Measurements from ENCODE around the gene SLC22A12. TPM values are rescaled to one million over a fixed set of nuclear protein-coding genes. Genes with fewer than 3 reads are reported as not detected.
A peak's percentile ranks its signal among the peaks of the same experiment; 100 is the strongest.

SLC22A12 gene
- total and polyA plus RNA-seq, 4 donors: not detected

DNA sequence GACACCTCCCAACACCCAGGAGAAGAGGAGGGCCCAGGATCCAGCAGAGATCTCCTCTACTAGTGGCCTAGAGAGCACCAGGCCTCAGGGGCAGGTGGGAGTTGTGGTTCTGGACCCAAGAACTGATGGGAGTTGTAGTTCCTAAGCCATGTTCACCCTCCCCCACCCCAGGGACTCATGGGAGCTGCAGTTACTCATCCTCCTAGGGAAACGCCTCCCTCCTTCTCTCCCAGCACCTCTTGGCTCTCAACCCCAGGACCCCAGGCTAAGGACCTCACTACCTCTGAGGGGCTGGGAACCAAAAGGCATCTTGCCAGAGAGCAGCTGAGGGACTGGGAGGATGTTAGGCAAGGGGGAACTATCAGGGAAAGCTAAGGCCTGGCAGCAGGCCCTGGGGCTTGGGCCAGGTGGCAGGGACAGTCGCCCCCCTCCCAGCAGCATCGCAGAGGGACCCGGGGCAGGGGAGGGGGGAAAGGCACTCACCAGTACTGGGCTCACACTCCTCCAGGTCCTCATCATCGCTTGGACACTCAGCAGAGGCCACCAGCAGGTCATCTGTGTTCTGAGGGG is 28.9 kb downstream of the SLC22A12 start:
- Histone ChIP-seq H3K36me3 (ENCODE audit: control insufficient read depth, insufficient read depth, low read length) (peaks cover 91% of the 10 kb centered on the region), H3K27ac (ENCODE audit: low read depth, low read length) (peak overlapping the region; percentile 89), H3K4me3 (ENCODE audit: low read depth, low read length) (no peak overlapping the region), H3K9me3 (ENCODE audit: control insufficient read depth, insufficient read depth, low read length) (no peaks in the 10 kb centered on the region), H3K27me3 (ENCODE audit: control insufficient read depth, insufficient read depth, low read length) (no peaks in the 10 kb centered on the region), H3K4me1 (ENCODE audit: control insufficient read depth, insufficient read depth, low read length) (peaks cover 50% of the 10 kb centered on the region)
- DNase-seq (ENCODE audit: low read depth in 4 of 6, low spot score in 6 of 6): peak in 2 of 6 donors; percentile 54 to 80
- WGBS (ENCODE audit: insufficient coverage): 10% methylated on average over 2 of the region's 5 CpGs

DNA sequence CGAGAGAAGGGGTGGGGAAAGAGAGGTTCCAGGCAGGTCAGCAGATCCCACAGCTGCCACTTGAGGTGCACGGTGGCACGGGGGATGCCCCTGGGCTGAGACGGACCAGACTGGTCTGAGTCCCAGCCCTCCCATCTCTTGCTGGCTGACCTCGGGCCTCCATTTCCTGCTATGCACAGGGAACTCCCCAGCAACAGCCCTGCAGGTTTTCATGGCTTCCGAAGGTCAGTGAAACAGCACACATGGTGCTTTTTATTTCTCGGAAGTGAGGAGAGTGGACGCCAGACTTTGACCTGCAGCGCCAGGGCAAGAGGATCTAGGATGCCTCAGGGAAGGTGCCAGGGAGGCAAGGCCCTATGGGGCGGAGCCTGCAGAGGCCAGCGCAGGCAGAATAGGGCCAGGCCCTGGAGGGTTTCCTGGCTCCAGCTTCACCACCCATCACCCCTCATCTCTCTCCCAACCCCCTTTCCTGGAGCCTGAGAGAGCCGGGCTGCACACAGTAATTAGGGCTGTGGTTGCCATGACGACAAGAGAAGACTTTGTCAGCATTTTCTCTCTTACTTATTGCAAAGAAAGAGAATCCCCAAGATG is 29.5 kb downstream of the SLC22A12 start:
- peak overlapping the region; percentile 89 for H3K27ac ChIP-seq (ENCODE audit: low read depth, low read length)
- H3K4me3 ChIP-seq (ENCODE audit: low read depth, low read length): no peak overlapping the region
- WGBS (ENCODE audit: insufficient coverage): 26% methylated on average over 10 of the region's 13 CpGs
- H3K4me1 ChIP-seq (ENCODE audit: control insufficient read depth, insufficient read depth, low read length): peaks cover 50% of the 10 kb centered on the region
- peak in 4 of 6 donors; percentile 69 to 96 (median 85) for DNase-seq (ENCODE audit: low read depth in 4 of 6, low spot score in 6 of 6)
- no peaks in the 10 kb centered on the region for H3K9me3 ChIP-seq (ENCODE audit: control insufficient read depth, insufficient read depth, low read length)
- no peaks in the 10 kb centered on the region for H3K27me3 ChIP-seq (ENCODE audit: control insufficient read depth, insufficient read depth, low read length)
- peaks cover 91% of the 10 kb centered on the region for H3K36me3 ChIP-seq (ENCODE audit: control insufficient read depth, insufficient read depth, low read length)

DNA sequence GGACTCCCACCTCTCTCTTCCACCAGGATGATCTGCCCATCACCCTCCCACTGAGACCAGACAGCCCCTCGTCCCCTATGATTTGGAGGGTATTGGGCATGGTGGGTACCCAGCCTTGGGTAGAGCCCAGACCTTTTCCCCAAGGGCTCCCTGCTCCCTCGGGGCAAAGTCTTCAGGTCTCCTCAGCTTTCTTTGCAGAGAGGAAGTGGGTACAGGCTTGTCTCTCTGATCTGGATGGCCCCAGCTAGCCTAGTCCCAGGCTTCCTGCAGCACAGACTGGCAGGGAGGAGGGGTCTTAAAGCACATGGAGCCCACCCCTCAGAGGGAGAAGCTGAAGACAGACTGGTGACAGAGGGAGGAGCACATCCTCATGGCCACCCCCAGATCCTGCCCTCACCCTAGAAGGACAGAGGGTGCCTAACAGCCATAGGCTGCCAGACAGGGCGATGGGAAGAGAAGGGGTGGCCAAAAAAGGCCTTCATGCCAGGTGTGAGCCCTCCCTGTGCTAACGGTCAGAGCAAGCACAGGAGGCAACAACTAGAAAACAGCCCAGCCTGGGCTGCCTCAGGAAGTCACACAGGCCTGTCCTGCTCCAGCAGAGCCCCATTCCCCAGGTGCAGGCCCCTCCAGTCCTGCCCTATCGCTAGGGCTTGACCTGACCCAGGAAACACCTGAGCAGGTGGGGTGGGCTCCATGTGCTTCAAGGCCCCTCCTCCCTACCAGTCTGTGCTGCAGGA is 30.4 kb downstream of the SLC22A12 start:
- no peak for DNase-seq (ENCODE audit: low read depth in 4 of 6, low spot score in 6 of 6)
- Histone ChIP-seq H3K9me3 (ENCODE audit: control insufficient read depth, insufficient read depth, low read length) (no peaks in the 10 kb centered on the region), H3K36me3 (ENCODE audit: control insufficient read depth, insufficient read depth, low read length) (peaks cover 95% of the 10 kb centered on the region), H3K4me3 (ENCODE audit: low read depth, low read length) (no peak overlapping the region), H3K27me3 (ENCODE audit: control insufficient read depth, insufficient read depth, low read length) (no peaks in the 10 kb centered on the region), H3K27ac (ENCODE audit: low read depth, low read length) (peak overlapping the region; percentile 89), H3K4me1 (ENCODE audit: control insufficient read depth, insufficient read depth, low read length) (peaks cover 50% of the 10 kb centered on the region)
- 72% methylated on average over 4 of the region's 5 CpGs for WGBS (ENCODE audit: insufficient coverage)

DNA sequence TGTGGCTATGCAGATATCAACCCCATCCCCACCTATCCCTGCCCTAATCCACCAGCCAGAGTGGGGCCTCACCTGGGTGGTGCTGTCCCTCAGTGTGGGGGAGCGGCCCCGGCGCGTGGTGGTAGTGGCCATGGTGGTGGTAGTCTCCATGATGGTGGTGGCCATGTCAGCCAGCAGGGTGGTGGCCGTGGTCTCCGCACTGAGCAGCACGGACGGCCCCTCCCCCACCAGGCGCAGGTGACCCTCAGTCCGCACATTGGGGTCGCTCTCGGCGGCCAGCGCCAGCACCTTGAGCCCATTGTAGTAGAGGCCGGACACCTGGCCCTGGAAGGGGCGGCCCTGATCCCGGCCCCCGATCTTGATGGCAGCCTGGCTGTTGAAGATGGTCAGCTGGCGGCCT is 31.7 kb downstream of the SLC22A12 start:
- 98% methylated on average over 14 of the region's 19 CpGs for WGBS (ENCODE audit: insufficient coverage)
- H3K27ac ChIP-seq (ENCODE audit: low read depth, low read length): no peak overlapping the region
- H3K9me3 ChIP-seq (ENCODE audit: control insufficient read depth, insufficient read depth, low read length): no peaks in the 10 kb centered on the region
- no peak overlapping the region for H3K4me3 ChIP-seq (ENCODE audit: low read depth, low read length)
- H3K4me1 ChIP-seq (ENCODE audit: control insufficient read depth, insufficient read depth, low read length): peaks cover 48% of the 10 kb centered on the region
- DNase-seq (ENCODE audit: low read depth in 4 of 6, low spot score in 6 of 6): no peak
- peaks cover 95% of the 10 kb centered on the region for H3K36me3 ChIP-seq (ENCODE audit: control insufficient read depth, insufficient read depth, low read length)
- no peaks in the 10 kb centered on the region for H3K27me3 ChIP-seq (ENCODE audit: control insufficient read depth, insufficient read depth, low read length)

DNA sequence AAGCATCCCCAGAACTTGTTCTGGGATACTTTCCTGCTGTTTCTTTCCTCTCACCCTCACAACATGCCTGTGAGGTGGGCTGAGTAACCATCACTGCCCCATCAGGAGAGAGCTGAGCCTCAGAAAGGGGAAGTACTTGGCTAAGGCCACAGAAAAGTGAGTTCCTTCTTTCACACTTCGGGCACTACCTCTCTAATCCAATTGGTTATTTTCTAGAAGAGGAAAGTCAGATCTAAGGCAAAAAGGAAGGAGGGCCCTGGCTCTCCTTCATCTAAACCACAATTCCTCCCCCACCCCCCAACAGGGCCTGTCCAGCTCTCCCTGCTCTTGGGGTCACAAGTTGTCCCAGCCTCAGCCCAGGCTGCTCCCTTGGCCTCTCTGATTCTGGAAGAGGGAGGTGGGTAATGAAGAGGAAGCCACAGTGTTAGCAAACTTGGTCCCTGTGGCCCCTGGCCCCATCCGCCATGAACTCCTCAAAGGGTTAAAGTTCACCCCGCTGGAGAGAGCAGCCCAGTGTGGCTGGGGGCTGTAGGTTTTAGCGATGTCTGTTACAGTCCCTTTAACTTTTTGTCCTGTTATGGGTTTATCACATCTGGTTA is 34.0 kb downstream of the SLC22A12 start:
- no peaks in the 10 kb centered on the region for H3K27me3 ChIP-seq (ENCODE audit: control insufficient read depth, insufficient read depth, low read length)
- H3K27ac ChIP-seq (ENCODE audit: low read depth, low read length): no peak overlapping the region
- H3K9me3 ChIP-seq (ENCODE audit: control insufficient read depth, insufficient read depth, low read length): no peaks in the 10 kb centered on the region
- peaks cover 94% of the 10 kb centered on the region for H3K36me3 ChIP-seq (ENCODE audit: control insufficient read depth, insufficient read depth, low read length)
- WGBS (ENCODE audit: insufficient coverage): 94% methylated on average over 3 of the region's 4 CpGs
- H3K4me1 ChIP-seq (ENCODE audit: control insufficient read depth, insufficient read depth, low read length): peaks cover 30% of the 10 kb centered on the region
- no peak overlapping the region for H3K4me3 ChIP-seq (ENCODE audit: low read depth, low read length)
- no peak for DNase-seq (ENCODE audit: low read depth in 4 of 6, low spot score in 6 of 6)

DNA sequence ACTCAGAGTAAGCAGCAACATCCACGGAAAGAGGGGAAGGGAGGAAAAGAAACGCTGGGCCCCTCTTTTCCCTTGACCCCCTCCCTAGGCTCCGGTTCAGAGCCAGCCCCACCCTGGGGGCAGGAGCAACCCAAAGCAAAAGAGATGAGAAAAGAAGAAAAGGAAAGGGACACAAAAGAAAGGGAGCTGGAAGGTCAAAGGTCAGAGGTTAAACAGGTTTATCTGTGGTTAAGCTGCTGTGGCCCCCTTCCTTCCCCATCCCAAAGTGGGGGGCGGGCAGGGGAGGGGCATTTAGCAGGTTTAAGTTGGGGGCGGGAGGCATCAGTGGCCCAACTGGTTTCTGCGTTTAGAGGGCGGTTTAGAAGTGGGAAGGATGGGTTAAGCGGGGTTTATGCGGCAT is 35.6 kb downstream of the SLC22A12 start:
- no peaks in the 10 kb centered on the region for H3K9me3 ChIP-seq (ENCODE audit: control insufficient read depth, insufficient read depth, low read length)
- H3K4me3 ChIP-seq (ENCODE audit: low read depth, low read length): no peak overlapping the region
- H3K27ac ChIP-seq (ENCODE audit: low read depth, low read length): no peak overlapping the region
- no peaks in the 10 kb centered on the region for H3K27me3 ChIP-seq (ENCODE audit: control insufficient read depth, insufficient read depth, low read length)
- H3K4me1 ChIP-seq (ENCODE audit: control insufficient read depth, insufficient read depth, low read length): peaks cover 19% of the 10 kb centered on the region
- H3K36me3 ChIP-seq (ENCODE audit: control insufficient read depth, insufficient read depth, low read length): peaks cover 94% of the 10 kb centered on the region
- DNase-seq (ENCODE audit: low read depth in 4 of 6, low spot score in 6 of 6): no peak
- WGBS (ENCODE audit: insufficient coverage): no CpG with 5 or more reads among the region's 9 CpGs

DNA sequence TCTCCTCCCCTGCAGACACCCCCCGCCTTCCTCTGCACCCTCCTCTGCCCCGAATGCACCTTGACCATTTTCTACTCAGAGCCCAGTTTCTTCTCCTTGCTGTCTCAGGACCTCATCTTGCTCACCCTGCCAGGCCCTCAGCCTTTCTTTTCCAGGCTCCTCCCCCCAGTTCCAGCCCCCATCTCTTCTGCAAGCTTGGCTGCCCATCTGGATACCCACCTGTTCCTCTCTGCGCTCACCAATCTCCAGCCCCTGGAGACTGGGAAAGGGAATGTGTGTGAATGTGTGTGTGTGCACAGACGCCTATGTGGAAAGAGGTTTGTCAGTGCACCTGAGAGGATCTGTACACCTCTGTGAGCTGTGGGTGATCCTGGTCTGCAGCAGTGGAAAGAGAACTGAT is 36.4 kb downstream of the SLC22A12 start:
- Histone ChIP-seq H3K27ac (ENCODE audit: low read depth, low read length) (no peak overlapping the region), H3K9me3 (ENCODE audit: control insufficient read depth, insufficient read depth, low read length) (no peaks in the 10 kb centered on the region), H3K27me3 (ENCODE audit: control insufficient read depth, insufficient read depth, low read length) (no peaks in the 10 kb centered on the region), H3K4me1 (ENCODE audit: control insufficient read depth, insufficient read depth, low read length) (peaks cover 14% of the 10 kb centered on the region), H3K36me3 (ENCODE audit: control insufficient read depth, insufficient read depth, low read length) (peaks cover 94% of the 10 kb centered on the region), H3K4me3 (ENCODE audit: low read depth, low read length) (no peak overlapping the region)
- WGBS (ENCODE audit: insufficient coverage): 95% methylated on average over 3 of the region's 4 CpGs
- no peak for DNase-seq (ENCODE audit: low read depth in 4 of 6, low spot score in 6 of 6)

DNA sequence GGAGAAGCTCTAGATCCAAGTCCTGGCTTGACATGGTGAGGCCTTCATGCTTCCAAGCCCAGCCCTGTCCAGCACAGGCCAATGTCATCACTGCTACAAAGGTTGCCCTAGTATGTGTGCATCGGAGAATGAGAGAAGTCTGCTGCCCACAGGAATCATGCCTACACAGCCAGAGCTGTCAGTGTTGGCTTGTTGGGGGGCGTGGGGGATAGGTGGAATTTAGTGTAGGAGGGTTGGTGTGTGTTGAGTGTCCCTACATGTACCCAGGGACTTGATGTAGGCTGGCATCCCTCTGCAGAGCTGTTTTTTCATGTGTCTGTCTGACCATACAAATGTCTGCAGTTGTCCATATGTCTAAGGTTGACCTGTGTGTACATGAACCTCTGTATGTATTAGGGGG is 37.6 kb downstream of the SLC22A12 start:
- H3K27ac ChIP-seq (ENCODE audit: low read depth, low read length): no peak overlapping the region
- peaks cover 94% of the 10 kb centered on the region for H3K36me3 ChIP-seq (ENCODE audit: control insufficient read depth, insufficient read depth, low read length)
- peaks cover 18% of the 10 kb centered on the region for H3K4me1 ChIP-seq (ENCODE audit: control insufficient read depth, insufficient read depth, low read length)
- 93% methylated on average over 2 of the region's 2 CpGs for WGBS (ENCODE audit: insufficient coverage)
- H3K9me3 ChIP-seq (ENCODE audit: control insufficient read depth, insufficient read depth, low read length): no peaks in the 10 kb centered on the region
- no peak for DNase-seq (ENCODE audit: low read depth in 4 of 6, low spot score in 6 of 6)
- no peak overlapping the region for H3K4me3 ChIP-seq (ENCODE audit: low read depth, low read length)
- no peaks in the 10 kb centered on the region for H3K27me3 ChIP-seq (ENCODE audit: control insufficient read depth, insufficient read depth, low read length)

DNA sequence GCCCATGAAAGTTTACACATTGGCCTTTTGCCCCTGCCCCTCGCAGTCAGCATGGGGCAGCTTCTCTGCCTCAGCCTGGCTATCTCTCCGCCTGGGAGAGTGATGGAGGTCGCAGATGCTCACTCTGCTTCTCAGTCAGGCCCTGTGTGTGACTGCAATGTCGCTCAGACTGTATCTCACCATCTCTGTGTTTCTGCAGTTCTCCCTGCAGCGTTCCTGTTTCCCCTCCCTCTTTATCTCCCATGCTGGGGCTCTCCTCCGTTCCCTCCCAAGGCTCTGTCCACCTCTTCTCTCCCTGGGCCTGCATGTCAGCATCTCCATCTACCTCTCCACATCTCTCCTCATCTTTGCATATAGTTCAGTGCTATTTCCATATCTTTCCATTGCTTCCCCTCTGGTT is 38.1 kb downstream of the SLC22A12 start:
- 90% methylated on average over 4 of the region's 6 CpGs for WGBS (ENCODE audit: insufficient coverage)
- Histone ChIP-seq H3K9me3 (ENCODE audit: control insufficient read depth, insufficient read depth, low read length) (no peaks in the 10 kb centered on the region), H3K4me1 (ENCODE audit: control insufficient read depth, insufficient read depth, low read length) (peaks cover 23% of the 10 kb centered on the region), H3K27me3 (ENCODE audit: control insufficient read depth, insufficient read depth, low read length) (no peaks in the 10 kb centered on the region), H3K36me3 (ENCODE audit: control insufficient read depth, insufficient read depth, low read length) (peaks cover 94% of the 10 kb centered on the region), H3K27ac (ENCODE audit: low read depth, low read length) (no peak overlapping the region), H3K4me3 (ENCODE audit: low read depth, low read length) (no peak overlapping the region)
- DNase-seq (ENCODE audit: low read depth in 4 of 6, low spot score in 6 of 6): no peak
